Prostate gland (tissue), 2 donors: ENCODE measurements around the gene RGS17. TPM values are rescaled to one million over a fixed set of nuclear protein-coding genes. Genes with fewer than 3 reads are reported as not detected.
A peak's percentile ranks its signal among the peaks of the same experiment; 100 is the strongest.

Experiments
- DNase-seq: peaks from one replicate; pipeline ENCODE4 v3.0.0-alpha.2; 2019; ENCODE audit warnings: low spot score
- H3K27ac ChIP-seq, 2 donors: fragments of 200-600 bp; sonication (generic); 2 replicates each; pipeline ENCODE4 v1.5.1; 2017 to 2019
- H3K27me3 ChIP-seq: fragments of 200-600 bp; sonication (generic); replicated peaks from 2 replicates; pipeline ENCODE4 v1.5.1; 2019; ENCODE audit not compliant: insufficient read depth
- H3K36me3 ChIP-seq, 2 donors: fragments of 200-600 bp; sonication (generic); 1 replicate in 1 of 2; 2 replicates in 1 of 2; pipeline versions ENCODE4 v1.5.1 to v1.8.1; 2017 to 2019
- H3K4me1 ChIP-seq: fragments of 200-600 bp; sonication (generic); replicated peaks from 2 replicates; pipeline ENCODE4 v1.5.1; 2019
- H3K4me3 ChIP-seq, 2 donors: fragments of 200-600 bp; sonication (generic); 2 replicates each; pipeline ENCODE4 v1.5.1; 2017 to 2019
- H3K9me3 ChIP-seq: fragments of 200-600 bp; sonication (generic); 2 replicates; pipeline ENCODE4 v1.5.1; 2017
- POLR2A ChIP-seq: fragments of 450-650 bp; IDR thresholded peaks from one replicate; pipeline ENCODE4 v1.6.1; 2016; ENCODE audit warnings: antibody characterized with exemption, mild to moderate bottlenecking
- POLR2AphosphoS5 ChIP-seq: sonication (generic); formaldehyde crosslinking; IDR thresholded peaks from one replicate; pipeline ENCODE4 v1.6.1; 2017; ENCODE audit warnings: antibody characterized with exemption
- WGBS: methylation state at CpG from one replicate; pipeline ENCODE4 v1.1.5; 2018; 5-methylcytosine and 5-hydroxymethylcytosine counted together
- intact Hi-C: fragments of 100-400 bp; cut with DNase I; formaldehyde crosslinking; loops from one replicate; pipeline ENCODE4 v1.14.2; 2022
- total RNA-seq, 2 donors: library from RNA; depleted of rRNA; stranded (reverse); fragments of >200 nt; gene quantifications; one replicate each; pipeline ENCODE4 v1.1.0, GENCODE V29; 2016
- TF ChIP-seq, protein P1 (sequence below), 4 experiments: fragments of 200-600 bp in 2 of 4; fragments of 450-650 bp in 2 of 4; sonication (generic) in 2 of 4; IDR thresholded peaks; 1 replicate in 3 of 4; 2 replicates in 1 of 4; pipeline ENCODE4 v1.5.1; 2016 to 2019; ENCODE audit warnings: antibody characterized with exemption in 4 of 4, mild to moderate bottlenecking in 2 of 4, moderate library complexity in 2 of 4

RGS17 gene
- total RNA-seq, 2 donors from 2014 or later = 1.6 to 3.3 TPM

DNA sequence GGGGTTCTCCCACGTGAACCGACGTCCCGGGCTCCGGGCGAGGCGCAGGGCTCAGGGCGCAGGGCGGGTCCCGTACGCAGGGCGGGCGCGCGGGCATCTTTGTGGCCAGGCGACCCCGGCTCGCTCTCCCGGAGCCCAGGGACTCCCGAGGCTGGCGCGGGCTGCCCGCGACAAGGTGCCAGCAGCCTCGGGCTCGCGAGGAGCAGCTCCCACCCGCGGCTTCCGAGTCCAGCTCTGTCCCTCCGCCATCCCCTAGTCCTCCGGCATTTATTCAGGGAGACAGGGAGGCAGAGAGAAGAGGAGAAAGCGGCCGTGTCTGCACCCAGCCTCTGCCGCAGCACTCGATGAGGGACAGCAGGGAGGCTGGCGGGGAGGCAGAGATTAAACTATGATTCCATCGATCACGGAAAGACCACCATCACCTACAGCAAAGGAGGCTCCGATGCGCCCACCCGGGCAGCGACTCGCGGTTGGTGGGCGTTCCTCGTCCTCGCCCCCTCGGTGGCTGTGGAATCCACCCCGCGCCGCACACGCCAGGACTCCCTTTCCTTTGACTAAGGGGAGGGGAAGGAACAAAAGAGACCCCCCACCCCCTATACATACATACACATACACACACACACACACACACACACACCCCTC lies 1.1 kb downstream of the RGS17 start:
- DNase-seq = no peak
- intact Hi-C loops = no loop called here

DNA sequence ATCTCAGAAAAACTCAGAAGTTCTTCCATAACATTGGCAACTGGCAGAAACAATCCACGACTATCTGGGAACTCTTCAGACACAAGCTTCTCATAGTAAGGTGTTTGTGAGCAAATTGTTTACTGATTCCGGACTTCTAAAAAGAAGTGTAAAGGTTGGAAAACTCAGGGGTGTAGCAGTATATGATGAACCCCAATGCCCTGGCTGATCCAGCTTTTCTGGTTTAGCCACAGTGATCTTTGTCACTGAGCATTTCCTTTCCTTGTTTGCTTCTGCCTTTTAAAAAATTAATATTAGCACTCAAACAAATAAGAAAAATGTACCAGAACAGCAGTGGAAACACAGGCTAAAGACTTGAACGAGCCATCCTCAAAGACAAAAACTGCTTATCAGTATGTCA lies 4.9 kb downstream of the RGS17 start:
- no peaks in the 10 kb centered on the region for H3K27me3 ChIP-seq
- H3K9me3 ChIP-seq = no peaks in the 10 kb centered on the region
- H3K36me3 ChIP-seq = no peaks in the 10 kb centered on the region
- TF ChIP-seq POLR2A = no peak
- TF ChIP-seq, protein P1, sequence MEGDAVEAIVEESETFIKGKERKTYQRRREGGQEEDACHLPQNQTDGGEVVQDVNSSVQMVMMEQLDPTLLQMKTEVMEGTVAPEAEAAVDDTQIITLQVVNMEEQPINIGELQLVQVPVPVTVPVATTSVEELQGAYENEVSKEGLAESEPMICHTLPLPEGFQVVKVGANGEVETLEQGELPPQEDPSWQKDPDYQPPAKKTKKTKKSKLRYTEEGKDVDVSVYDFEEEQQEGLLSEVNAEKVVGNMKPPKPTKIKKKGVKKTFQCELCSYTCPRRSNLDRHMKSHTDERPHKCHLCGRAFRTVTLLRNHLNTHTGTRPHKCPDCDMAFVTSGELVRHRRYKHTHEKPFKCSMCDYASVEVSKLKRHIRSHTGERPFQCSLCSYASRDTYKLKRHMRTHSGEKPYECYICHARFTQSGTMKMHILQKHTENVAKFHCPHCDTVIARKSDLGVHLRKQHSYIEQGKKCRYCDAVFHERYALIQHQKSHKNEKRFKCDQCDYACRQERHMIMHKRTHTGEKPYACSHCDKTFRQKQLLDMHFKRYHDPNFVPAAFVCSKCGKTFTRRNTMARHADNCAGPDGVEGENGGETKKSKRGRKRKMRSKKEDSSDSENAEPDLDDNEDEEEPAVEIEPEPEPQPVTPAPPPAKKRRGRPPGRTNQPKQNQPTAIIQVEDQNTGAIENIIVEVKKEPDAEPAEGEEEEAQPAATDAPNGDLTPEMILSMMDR (IDR thresholded peaks at IDR 0.05) = no peak
- no peak for TF ChIP-seq POLR2AphosphoS5
- H3K4me1 ChIP-seq = no peaks in the 10 kb centered on the region
- H3K27ac ChIP-seq = no peak overlapping the region
- no peak overlapping the region for H3K4me3 ChIP-seq
- no peak for DNase-seq
- 69% methylated on average over 3 of the region's 3 CpGs for WGBS
- intact Hi-C loops = no loop called here

More for the DNA sequence above, 1.1 kb downstream of the RGS17 start:
- Histone ChIP-seq H3K9me3 (no peaks in the 10 kb centered on the region), H3K4me3 (peak overlapping the region; percentile 52 to 55), H3K27ac (peak overlapping the region in 1 of 2 donors; percentile 7), H3K27me3 (no peaks in the 10 kb centered on the region), H3K4me1 (no peaks in the 10 kb centered on the region), H3K36me3 (no peaks in the 10 kb centered on the region)
- TF ChIP-seq, protein P1 (IDR thresholded peaks at IDR 0.05) = no peak
- TF ChIP-seq POLR2AphosphoS5 = no peak
- TF ChIP-seq POLR2A = no peak
- WGBS = 1% methylated on average over 52 of the region's 53 CpGs

DNA sequence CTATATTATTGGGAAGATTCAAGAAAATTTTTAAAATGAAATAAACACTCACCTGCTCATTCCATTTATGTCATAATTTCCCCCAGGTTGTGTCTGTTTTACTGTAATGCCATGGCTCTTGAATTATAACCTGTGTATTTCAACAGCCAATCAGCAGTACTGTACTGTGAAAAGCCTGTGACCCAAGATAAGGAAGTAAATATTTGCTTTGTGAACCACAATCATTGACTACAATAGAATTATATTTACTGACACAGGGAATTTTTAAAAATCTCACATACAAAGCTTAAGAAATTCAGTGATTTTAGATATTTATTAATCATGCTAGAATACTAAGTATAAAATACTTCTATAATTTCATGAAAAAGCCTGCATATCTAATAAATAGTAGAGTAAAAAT lies 6.0 kb downstream of the RGS17 start:
- TF ChIP-seq POLR2AphosphoS5 (no peak), POLR2A (no peak)
- TF ChIP-seq, protein P1 (IDR thresholded peaks at IDR 0.05) = no peak
- no peak for DNase-seq
- H3K4me3 ChIP-seq = no peak overlapping the region

DNA sequence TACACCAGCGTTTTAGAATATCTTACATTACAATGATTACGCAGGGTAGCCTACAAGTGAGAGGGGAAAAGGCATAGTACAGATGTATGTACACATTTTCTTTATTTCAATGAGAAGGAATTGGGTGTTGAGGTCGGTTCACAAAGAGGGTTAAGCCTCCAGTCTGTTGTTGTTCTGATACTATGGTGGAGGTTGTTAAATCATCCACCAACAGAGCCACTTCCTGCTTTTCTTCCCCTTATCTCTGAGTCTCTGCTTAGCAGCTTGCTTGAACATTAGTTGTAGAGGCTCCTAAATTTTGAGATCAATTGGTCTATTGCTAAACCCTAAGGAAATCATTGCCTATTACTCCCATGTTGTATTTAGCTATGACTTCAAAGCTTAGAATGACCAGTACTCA lies 7.3 kb downstream of the RGS17 start:
- no peak for DNase-seq
- Histone ChIP-seq H3K9me3 (no peaks in the 10 kb centered on the region), H3K4me3 (no peak overlapping the region), H3K4me1 (no peaks in the 10 kb centered on the region), H3K27ac (no peak overlapping the region), H3K27me3 (no peaks in the 10 kb centered on the region), H3K36me3 (no peaks in the 10 kb centered on the region)
- no peak for TF ChIP-seq POLR2AphosphoS5
- WGBS = 68% methylated on average over 3 of the region's 3 CpGs
- intact Hi-C loops = no loop called here

More for the DNA sequence above, 6.0 kb downstream of the RGS17 start:
- Histone ChIP-seq H3K9me3 (no peaks in the 10 kb centered on the region), H3K36me3 (no peaks in the 10 kb centered on the region), H3K4me1 (no peaks in the 10 kb centered on the region), H3K27ac (no peak overlapping the region), H3K27me3 (no peaks in the 10 kb centered on the region)
- intact Hi-C loops = no loop called here

DNA sequence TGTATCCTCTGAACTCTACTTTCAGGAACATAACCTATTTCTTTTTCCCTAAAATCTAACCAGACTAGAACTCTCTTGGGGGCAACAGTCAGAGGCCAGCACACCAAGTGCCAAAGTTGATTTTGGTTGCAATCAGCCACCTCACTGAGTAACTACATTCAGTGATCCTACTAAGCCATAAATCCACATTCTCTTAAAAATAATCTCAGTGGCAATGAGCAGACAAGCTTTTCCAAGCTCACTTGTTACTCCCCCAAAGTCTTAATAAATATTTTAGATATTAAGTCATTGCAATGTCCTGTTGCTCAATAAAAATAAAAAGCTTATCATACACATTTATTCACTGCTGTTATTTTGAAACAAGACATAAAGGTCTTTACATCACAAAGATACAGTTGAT lies 9.8 kb downstream of the RGS17 start:
- Histone ChIP-seq H3K36me3 (no peaks in the 10 kb centered on the region), H3K27ac (no peak overlapping the region), H3K9me3 (no peaks in the 10 kb centered on the region), H3K27me3 (no peaks in the 10 kb centered on the region), H3K4me3 (no peak overlapping the region), H3K4me1 (no peaks in the 10 kb centered on the region)
- intact Hi-C loops = no loop called here
- DNase-seq = no peak
- TF ChIP-seq POLR2A = no peak
- no peak for TF ChIP-seq POLR2AphosphoS5
- TF ChIP-seq, protein P1 (IDR thresholded peaks at IDR 0.05) = no peak
